ENCODE results near the gene IL12RB1. TPM values are rescaled to one million over a fixed set of nuclear protein-coding genes. Genes with fewer than 3 reads are reported as not detected.

IL12RB1 gene
- total RNA-seq, 1 donor from 2014 or later, result 1.6 TPM

Other genes with a start within 250 kb of the IL12RB1 start
- 16.8 TPM for gene JAK3, start 239.0 kb downstream of the IL12RB1 start, total RNA-seq
- 2,079 TPM for gene RPL18A, start 227.0 kb downstream of the IL12RB1 start, total RNA-seq
- gene SLC5A5, start 215.0 kb downstream of the IL12RB1 start, total RNA-seq, result 0.13 TPM
- 43.6 TPM for gene CCDC124, start 153.9 kb downstream of the IL12RB1 start, total RNA-seq
- gene KCNN1, start 119.8 kb downstream of the IL12RB1 start, total RNA-seq, result 0.34 TPM
- gene ARRDC2, start 78.8 kb downstream of the IL12RB1 start, total RNA-seq, result 32.9 TPM
- 12.4 TPM for gene MAST3, start 10.8 kb upstream of the IL12RB1 start, total RNA-seq
- 29.2 TPM for gene PIK3R2, start 66.2 kb upstream of the IL12RB1 start, total RNA-seq
- 32.3 TPM for gene IFI30, start 86.9 kb upstream of the IL12RB1 start, total RNA-seq
- gene MPV17L2, start 106.3 kb upstream of the IL12RB1 start, total RNA-seq, result 14.7 TPM
- 6.1 TPM for gene RAB3A, start 117.1 kb upstream of the IL12RB1 start, total RNA-seq
- gene PDE4C, start 139.5 kb upstream of the IL12RB1 start, total RNA-seq, result 3.0 TPM
- gene IQCN, start 187.5 kb upstream of the IL12RB1 start, total RNA-seq, result 5.9 TPM
- 94.9 TPM for gene JUND, start 194.7 kb upstream of the IL12RB1 start, total RNA-seq
- gene LSM4, start 236.1 kb upstream of the IL12RB1 start, total RNA-seq, result 99.8 TPM

Measured in ureter (tissue), 1 donor.